Stomach smooth muscle (tissue), 2 donors: ENCODE results near the gene CCDC171.
"Not testable (repeated sequence)": the region's sequence is repeated elsewhere in the genome, so short reads cannot be mapped to it uniquely, and the experiment has no call there.

Source experiments
- H3K27ac ChIP-seq: one replicate; pipeline ENCODE4 v1.7.0; 2013; ENCODE audit warnings: mild to moderate bottlenecking, low read length, inconsistent platforms
- H3K27me3 ChIP-seq, 2 donors: one replicate each; pipeline ENCODE4 v1.7.0; 2013; ENCODE audit warnings: low read length in 2 of 2; ENCODE audit not compliant: insufficient read depth in 2 of 2, control insufficient read depth in 1 of 2
- H3K36me3 ChIP-seq, 2 donors: one replicate each; pipeline ENCODE4 v1.7.0; 2013; ENCODE audit warnings: low read length in 2 of 2; ENCODE audit not compliant: control insufficient read depth in 2 of 2, insufficient read depth in 2 of 2
- H3K4me1 ChIP-seq: one replicate; pipeline ENCODE4 v1.7.0; 2013; ENCODE audit warnings: low read length; ENCODE audit not compliant: control insufficient read depth, insufficient read depth
- H3K4me3 ChIP-seq, 2 donors: one replicate each; pipeline ENCODE4 v1.7.0; 2013; ENCODE audit warnings: low read length in 2 of 2
- H3K9ac ChIP-seq, 2 donors: one replicate each; pipeline ENCODE4 v1.7.0; 2013; ENCODE audit warnings: low read length in 2 of 2, mild to moderate bottlenecking in 1 of 2
- H3K9me3 ChIP-seq, 2 donors: one replicate each; pipeline ENCODE4 v1.7.0; 2013; ENCODE audit warnings: low read length in 2 of 2; ENCODE audit not compliant: control insufficient read depth in 2 of 2
- donor health status: healthy.
- donor health status: Pancreatic carcinoma.

CCDC171 gene

GRCh38 chr9:15763371-15763770 is 210.5 kb downstream of the CCDC171 start:
- Histone ChIP-seq H3K27ac (no peak overlapping the region), H3K4me1 (no peaks in the 10 kb centered on the region), H3K9ac (no peak overlapping the region), H3K36me3 (no peaks in the 10 kb centered on the region), H3K4me3 (no peak overlapping the region), H3K9me3 (no peaks in the 10 kb centered on the region), H3K27me3 (no peaks in the 10 kb centered on the region)

GRCh38 chr9:15764131-15764530 is 211.3 kb downstream of the CCDC171 start:
- no peaks in the 10 kb centered on the region for H3K9me3 ChIP-seq
- H3K27ac ChIP-seq: no peak overlapping the region
- no peak overlapping the region for H3K4me3 ChIP-seq
- H3K36me3 ChIP-seq: no peaks in the 10 kb centered on the region
- H3K27me3 ChIP-seq: no peaks in the 10 kb centered on the region
- H3K4me1 ChIP-seq: no peaks in the 10 kb centered on the region
- H3K9ac ChIP-seq: no peak overlapping the region

GRCh38 chr9:15769547-15769946 is 216.7 kb downstream of the CCDC171 start:
- no peaks in the 10 kb centered on the region for H3K4me1 ChIP-seq
- H3K36me3 ChIP-seq: no peaks in the 10 kb centered on the region
- no peaks in the 10 kb centered on the region for H3K27me3 ChIP-seq
- H3K4me3 ChIP-seq: no peak overlapping the region
- H3K27ac ChIP-seq: no peak overlapping the region
- no peaks in the 10 kb centered on the region for H3K9me3 ChIP-seq
- no peak overlapping the region for H3K9ac ChIP-seq

- Histone ChIP-seq H3K27me3 (no peaks in the 10 kb centered on the region), H3K4me1 (no peaks in the 10 kb centered on the region), H3K9ac (no peak overlapping the region), H3K27ac (no peak overlapping the region), H3K9me3 (no peaks in the 10 kb centered on the region), H3K4me3 (no peak overlapping the region), H3K36me3 (no peaks in the 10 kb centered on the region)
Observed at GRCh38 chr9:15778861-15779260, 226.0 kb downstream of the CCDC171 start.

GRCh38 chr9:15782106-15782505 is 229.3 kb downstream of the CCDC171 start:
- Histone ChIP-seq H3K27ac (no peak overlapping the region), H3K9me3 (no peaks in the 10 kb centered on the region), H3K4me3 (no peak overlapping the region), H3K4me1 (no peaks in the 10 kb centered on the region), H3K27me3 (no peaks in the 10 kb centered on the region), H3K36me3 (no peaks in the 10 kb centered on the region), H3K9ac (no peak overlapping the region)

GRCh38 chr9:15785584-15785983 is 232.7 kb downstream of the CCDC171 start:
- Histone ChIP-seq H3K9ac (no peak overlapping the region), H3K36me3 (no peaks in the 10 kb centered on the region), H3K27me3 (no peaks in the 10 kb centered on the region), H3K27ac (no peak overlapping the region), H3K4me1 (no peaks in the 10 kb centered on the region), H3K9me3 (no peaks in the 10 kb centered on the region), H3K4me3 (no peak overlapping the region)

- no peaks in the 10 kb centered on the region for H3K4me1 ChIP-seq
Observed at GRCh38 chr9:15786616-15787015, 233.8 kb downstream of the CCDC171 start.

GRCh38 chr9:15810219-15810899 is 257.5 kb downstream of the CCDC171 start:
- H3K36me3 ChIP-seq, H3K27me3 ChIP-seq, H3K9me3 ChIP-seq, H3K27ac ChIP-seq, H3K4me3 ChIP-seq, H3K9ac ChIP-seq, H3K4me1 ChIP-seq: not testable (repeated sequence)

More at GRCh38 chr9:15786616-15787015, 233.8 kb downstream of the CCDC171 start:
- H3K27ac ChIP-seq: no peak overlapping the region
- no peak overlapping the region for H3K9ac ChIP-seq
- H3K36me3 ChIP-seq: no peaks in the 10 kb centered on the region
- H3K9me3 ChIP-seq: no peaks in the 10 kb centered on the region
- no peak overlapping the region for H3K4me3 ChIP-seq
- H3K27me3 ChIP-seq: no peaks in the 10 kb centered on the region

GRCh38 chr9:15813076-15813475 is 260.2 kb downstream of the CCDC171 start:
- H3K27me3 ChIP-seq: no peaks in the 10 kb centered on the region
- H3K36me3 ChIP-seq: no peaks in the 10 kb centered on the region
- H3K9ac ChIP-seq: no peak overlapping the region
- H3K9me3 ChIP-seq: peaks cover 0 to 5% of the 10 kb centered on the region in 2 donors
- H3K4me1 ChIP-seq: no peaks in the 10 kb centered on the region
- H3K27ac ChIP-seq: no peak overlapping the region
- H3K4me3 ChIP-seq: no peak overlapping the region

GRCh38 chr9:15824310-15824709 is 271.5 kb downstream of the CCDC171 start:
- Histone ChIP-seq H3K4me3 (no peak overlapping the region), H3K27ac (no peak overlapping the region), H3K4me1 (no peaks in the 10 kb centered on the region), H3K9ac (no peak overlapping the region), H3K9me3 (no peaks in the 10 kb centered on the region), H3K36me3 (no peaks in the 10 kb centered on the region), H3K27me3 (no peaks in the 10 kb centered on the region)

- Histone ChIP-seq H3K27me3 (no peaks in the 10 kb centered on the region), H3K9ac (no peak overlapping the region), H3K9me3 (no peaks in the 10 kb centered on the region), H3K4me3 (no peak overlapping the region), H3K36me3 (no peaks in the 10 kb centered on the region), H3K27ac (no peak overlapping the region), H3K4me1 (no peaks in the 10 kb centered on the region)
Observed at GRCh38 chr9:15831384-15831783, 278.5 kb downstream of the CCDC171 start.
